HEK293 (cell line): ENCODE results near the gene TMEM61.

Experiments
- HOXA7 ChIP-seq: sonication (generic); formaldehyde crosslinking; IDR thresholded peaks from 2 replicates; pipeline ENCODE4 v1.8.1; 2022; ENCODE audit warnings: missing genetic modification reagents, borderline replicate concordance
- ZNF10 ChIP-seq: fragments of 450-650 bp; formaldehyde crosslinking; IDR thresholded peaks from 2 replicates; pipeline ENCODE4 v1.5.1; 2017; ENCODE audit warnings: missing biosample characterization, missing genetic modification characterization
- ZNF138 ChIP-seq: fragments of 450-650 bp; formaldehyde crosslinking; IDR thresholded peaks from 2 replicates; pipeline ENCODE4 v1.5.1; 2016; ENCODE audit warnings: missing biosample characterization, missing genetic modification characterization, borderline replicate concordance
- ZNF768 ChIP-seq: fragments of 450-650 bp; formaldehyde crosslinking; IDR thresholded peaks from 2 replicates; pipeline ENCODE4 v1.5.1; 2018; ENCODE audit warnings: missing biosample characterization, mild to moderate bottlenecking, missing genetic modification characterization
- TF ChIP-seq, protein P1 (sequence below): fragments of 450-650 bp; formaldehyde crosslinking; optimal IDR thresholded peaks from 2 replicates; pipeline ENCODE3; 2016; ENCODE audit warnings: missing biosample characterization, mild to moderate bottlenecking, missing genetic modification characterization

DNA sequence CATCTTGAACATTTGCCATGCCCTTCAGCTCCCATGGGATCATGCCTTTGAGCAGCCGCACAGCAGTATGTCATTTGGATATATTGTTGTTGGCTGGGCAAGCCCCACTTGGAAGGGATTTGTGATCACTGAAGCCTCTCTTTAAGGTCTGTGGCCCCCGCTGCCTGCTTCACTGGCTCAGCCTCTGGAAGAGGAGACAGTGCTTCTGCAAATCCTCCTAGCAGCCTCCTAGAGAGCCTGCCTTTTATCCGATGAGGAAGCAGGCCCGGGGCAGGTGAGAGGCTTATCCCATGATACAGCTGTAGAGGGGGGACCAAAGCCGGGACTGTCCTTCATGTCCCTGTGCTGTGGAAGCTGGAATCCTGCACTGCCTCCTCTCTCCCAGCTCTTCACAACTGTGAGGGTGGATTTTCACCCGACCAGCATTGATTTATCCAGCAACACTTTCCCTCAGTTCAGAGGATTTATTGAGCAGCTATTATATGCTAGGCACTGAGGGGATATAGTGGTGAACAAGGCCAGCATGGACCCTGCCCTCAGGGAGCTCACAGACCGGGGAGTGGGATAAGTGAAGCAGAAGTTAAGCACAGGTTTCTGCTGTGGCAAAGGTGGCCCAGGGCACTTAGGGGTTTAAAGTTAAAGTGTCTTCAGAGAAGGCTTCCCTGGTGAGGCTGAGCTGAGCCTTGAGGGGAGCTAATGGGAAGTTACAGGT is 3.9 kb downstream of the TMEM61 start:
- TF ChIP-seq ZNF768 (tag by site-specific recombination) (no peak), HOXA7 (CRISPR knock-in tag) (no peak), ZNF10 (no peak), ZNF138 (tag by site-specific recombination) (no peak)
- TF ChIP-seq, protein P1, sequence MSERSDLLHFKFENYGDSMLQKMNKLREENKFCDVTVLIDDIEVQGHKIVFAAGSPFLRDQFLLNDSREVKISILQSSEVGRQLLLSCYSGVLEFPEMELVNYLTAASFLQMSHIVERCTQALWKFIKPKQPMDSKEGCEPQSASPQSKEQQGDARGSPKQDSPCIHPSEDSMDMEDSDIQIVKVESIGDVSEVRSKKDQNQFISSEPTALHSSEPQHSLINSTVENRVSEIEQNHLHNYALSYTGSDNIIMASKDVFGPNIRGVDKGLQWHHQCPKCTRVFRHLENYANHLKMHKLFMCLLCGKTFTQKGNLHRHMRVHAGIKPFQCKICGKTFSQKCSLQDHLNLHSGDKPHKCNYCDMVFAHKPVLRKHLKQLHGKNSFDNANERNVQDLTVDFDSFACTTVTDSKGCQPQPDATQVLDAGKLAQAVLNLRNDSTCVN = no peak
